Esophagus squamous epithelium (tissue), 5 donors: ENCODE data around the gene PDRG1. TPM values are rescaled to one million over a fixed set of nuclear protein-coding genes. Genes with fewer than 3 reads are reported as not detected.

Experiments
- DNase-seq: peaks from one replicate; lab custom pipeline; 2025; lab: John Stamatoyannopoulos, UW
- H3K27ac ChIP-seq, 4 donors: fragments of 200-600 bp; sonication (generic); one replicate each; pipeline ENCODE4 v1.5.1; 2016 to 2019; ENCODE audit warnings: mild to moderate bottlenecking in 1 of 4
- H3K27me3 ChIP-seq, 4 donors: fragments of 200-600 bp; sonication (generic); 1 replicate in 3 of 4; 2 replicates in 1 of 4; pipeline versions ENCODE4 v1.5.1 to v1.6.0; 2017 to 2021; ENCODE audit warnings: antibody characterized with exemption in 1 of 4
- H3K36me3 ChIP-seq, 3 donors: fragments of 200-600 bp; sonication (generic); one replicate each; pipeline ENCODE4 v1.5.1; 2016 to 2019
- H3K4me1 ChIP-seq, 3 donors: fragments of 200-600 bp; sonication (generic); one replicate each; pipeline ENCODE4 v1.5.1; 2017 to 2019
- H3K4me3 ChIP-seq, 4 donors: fragments of 200-600 bp; sonication (generic); 1 replicate in 3 of 4; 2 replicates in 1 of 4; pipeline ENCODE4 v1.5.1; 2016 to 2019; ENCODE audit warnings: mild to moderate bottlenecking in 2 of 4, moderate library complexity in 1 of 4
- H3K9me3 ChIP-seq, 3 donors: fragments of 200-600 bp; sonication (generic); one replicate each; pipeline ENCODE4 v1.5.1; 2016 to 2019
- POLR2A ChIP-seq, 4 donors: fragments of 450-650 bp; IDR thresholded peaks; one replicate each; pipeline ENCODE4 v1.6.1; 2017; ENCODE audit warnings: antibody characterized with exemption in 4 of 4, mild to moderate bottlenecking in 4 of 4, moderate library complexity in 3 of 4
- WGBS, 2 donors: methylation state at CpG; one replicate each; pipeline ENCODE4 v1.1.5; 2018; 5-methylcytosine and 5-hydroxymethylcytosine counted together
- intact Hi-C: fragments of 100-400 bp; cut with DNase I; formaldehyde crosslinking; loops from one replicate; pipeline ENCODE4 v1.15.0; 2022
- small RNA-seq, 4 donors: library from RNA; depleted of rRNA; stranded (forward); fragments of <200 nt; gene quantifications; one replicate each; pipeline ENCODE3, GENCODE V24; 2016
- total RNA-seq, 4 donors: library from RNA; depleted of rRNA; stranded (reverse); fragments of >200 nt; gene quantifications; one replicate each; pipeline ENCODE4 v1.1.0, GENCODE V29; 2016
- TF ChIP-seq, protein P1 (sequence below), 6 experiments: fragments of 450-650 bp in 4 of 6; fragments of 200-600 bp in 2 of 6; sonication (generic) in 2 of 6; IDR thresholded peaks; one replicate each; pipeline ENCODE4 v1.5.1; 2016 to 2019; ENCODE audit warnings: antibody characterized with exemption in 6 of 6, mild to moderate bottlenecking in 4 of 6, moderate library complexity in 4 of 6
- donor health status: DM: yes; HTN: yes; CAD: no.

Gene PDRG1
- total RNA-seq, 4 donors from 2014 or later = 6.6 to 14.8 (median 11.1) TPM

DNA sequence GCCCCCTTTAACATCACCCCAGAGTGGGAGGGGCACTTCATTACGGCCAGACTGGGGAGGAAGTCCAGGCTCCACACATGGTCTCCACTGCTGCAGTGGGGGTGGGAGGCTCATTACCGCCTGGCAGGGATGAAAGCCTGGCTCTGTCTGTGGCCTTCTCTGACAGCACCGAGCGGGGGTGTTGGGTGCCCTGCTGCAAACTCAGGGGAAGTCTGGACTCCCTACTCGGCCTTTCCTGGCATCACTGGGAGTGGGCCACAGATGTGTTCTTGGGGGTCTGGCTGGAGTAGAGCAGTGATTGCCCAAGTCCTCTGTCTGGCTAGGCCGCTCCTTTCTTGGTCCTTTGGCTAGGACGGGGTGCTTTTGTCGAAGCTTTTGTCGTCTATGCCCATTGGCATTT lies 54.3 kb downstream of the PDRG1 start:
- 71 to 94% methylated on average over 4 to 9 of the region's 9 CpGs for WGBS, 2 donors
- no peak for DNase-seq
- Histone ChIP-seq H3K9me3 (no peaks in the 10 kb centered on the region), H3K36me3 (no peaks in the 10 kb centered on the region), H3K4me3 (no peak overlapping the region), H3K4me1 (peaks cover 0 to 5% (median 0%) of the 10 kb centered on the region in 3 donors), H3K27me3 (no peaks in the 10 kb centered on the region), H3K27ac (no peak overlapping the region)
- intact Hi-C loops = no loop called here
- TF ChIP-seq, protein P1, sequence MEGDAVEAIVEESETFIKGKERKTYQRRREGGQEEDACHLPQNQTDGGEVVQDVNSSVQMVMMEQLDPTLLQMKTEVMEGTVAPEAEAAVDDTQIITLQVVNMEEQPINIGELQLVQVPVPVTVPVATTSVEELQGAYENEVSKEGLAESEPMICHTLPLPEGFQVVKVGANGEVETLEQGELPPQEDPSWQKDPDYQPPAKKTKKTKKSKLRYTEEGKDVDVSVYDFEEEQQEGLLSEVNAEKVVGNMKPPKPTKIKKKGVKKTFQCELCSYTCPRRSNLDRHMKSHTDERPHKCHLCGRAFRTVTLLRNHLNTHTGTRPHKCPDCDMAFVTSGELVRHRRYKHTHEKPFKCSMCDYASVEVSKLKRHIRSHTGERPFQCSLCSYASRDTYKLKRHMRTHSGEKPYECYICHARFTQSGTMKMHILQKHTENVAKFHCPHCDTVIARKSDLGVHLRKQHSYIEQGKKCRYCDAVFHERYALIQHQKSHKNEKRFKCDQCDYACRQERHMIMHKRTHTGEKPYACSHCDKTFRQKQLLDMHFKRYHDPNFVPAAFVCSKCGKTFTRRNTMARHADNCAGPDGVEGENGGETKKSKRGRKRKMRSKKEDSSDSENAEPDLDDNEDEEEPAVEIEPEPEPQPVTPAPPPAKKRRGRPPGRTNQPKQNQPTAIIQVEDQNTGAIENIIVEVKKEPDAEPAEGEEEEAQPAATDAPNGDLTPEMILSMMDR (IDR thresholded peaks at IDR 0.05) = no peak
- TF ChIP-seq POLR2A (IDR thresholded peaks at IDR 0.05) = no peak

DNA sequence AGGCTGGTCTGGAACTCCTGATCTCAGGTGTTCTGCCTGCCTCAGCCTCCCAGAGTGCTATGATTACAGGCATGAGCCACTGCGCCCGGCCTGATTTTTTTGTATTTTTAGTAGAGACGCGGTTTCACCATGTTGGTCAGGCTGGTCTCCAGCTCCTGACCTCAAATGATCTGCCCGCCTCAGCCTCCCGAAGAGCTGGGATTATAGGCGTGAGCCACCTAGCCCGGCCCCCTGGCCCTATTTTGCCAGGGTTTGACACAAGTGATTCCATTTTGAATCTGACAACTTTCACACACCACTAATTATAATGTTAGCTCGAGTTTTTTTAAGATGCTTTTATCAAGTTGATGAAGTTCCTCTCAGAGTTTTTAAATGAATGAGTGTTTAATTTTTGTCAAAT lies 55.8 kb downstream of the PDRG1 start:
- DNase-seq = no peak
- TF ChIP-seq POLR2A (IDR thresholded peaks at IDR 0.05) = no peak
- TF ChIP-seq, protein P1 (IDR thresholded peaks at IDR 0.05) = no peak
- Histone ChIP-seq H3K36me3 (no peaks in the 10 kb centered on the region), H3K27ac (peak overlapping the region in 1 of 4 donors; percentile 50), H3K9me3 (no peaks in the 10 kb centered on the region), H3K4me3 (no peak overlapping the region), H3K27me3 (no peaks in the 10 kb centered on the region), H3K4me1 (peaks cover 0 to 5% (median 0%) of the 10 kb centered on the region in 3 donors)
- 92 to 93% methylated on average over 9 of the region's 9 CpGs for WGBS, 2 donors
- intact Hi-C loops = no loop called here

DNA sequence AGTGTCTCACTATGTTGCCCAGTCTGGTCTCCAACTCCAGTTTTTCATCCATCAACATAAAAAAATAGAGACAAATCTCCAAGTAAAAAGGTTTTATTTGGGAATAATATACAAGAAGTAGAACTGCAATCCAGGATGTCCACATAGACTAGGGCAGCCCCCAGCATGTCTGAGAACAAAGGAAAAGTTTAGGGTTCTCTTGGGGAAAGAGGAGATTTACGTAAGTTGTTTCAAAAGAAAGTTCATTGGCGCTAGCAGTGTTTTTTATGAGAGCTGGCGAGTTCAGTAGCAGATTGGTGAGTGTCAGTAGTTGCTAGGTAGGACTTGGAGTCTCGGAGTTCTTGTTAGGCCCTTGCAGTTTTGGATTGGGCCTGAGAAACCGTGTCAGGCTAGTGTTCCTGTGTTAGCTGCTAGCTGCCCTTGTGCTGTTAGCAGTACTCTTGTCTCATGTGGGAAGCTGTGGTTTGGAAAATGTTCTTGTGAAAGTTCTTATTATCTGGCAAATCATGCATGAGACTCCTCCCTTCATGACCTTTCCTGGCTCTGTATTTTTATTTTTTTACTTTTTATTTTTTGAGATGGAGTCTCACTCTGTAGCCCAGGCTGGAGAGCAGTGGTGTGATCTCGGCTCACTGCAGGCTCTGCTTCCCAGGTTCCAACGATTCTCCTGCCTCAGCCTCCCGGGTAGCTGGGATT lies 56.7 kb downstream of the PDRG1 start:
- intact Hi-C loops = no loop called here
- 34 to 43% methylated on average over 8 of the region's 8 CpGs for WGBS, 2 donors
- H3K27me3 ChIP-seq = no peaks in the 10 kb centered on the region

More for the DNA sequence above, 56.7 kb downstream of the PDRG1 start:
- no peak overlapping the region for H3K4me3 ChIP-seq
- H3K36me3 ChIP-seq = no peaks in the 10 kb centered on the region
- peaks cover 0 to 5% (median 0%) of the 10 kb centered on the region in 3 donors for H3K4me1 ChIP-seq
- H3K9me3 ChIP-seq = no peaks in the 10 kb centered on the region
- TF ChIP-seq, protein P1 (IDR thresholded peaks at IDR 0.05) = no peak
- peak in 1 of 4 donors; percentile 15 for TF ChIP-seq POLR2A (IDR thresholded peaks at IDR 0.05)
- peak overlapping the region in 3 of 4 donors; percentile 43 to 53 (median 50) for H3K27ac ChIP-seq
- peak; percentile 5 for DNase-seq

Small RNA genes lying within 50 kb of the gene (small RNA-seq; reads per million reads assigned to genes)
- 0 to 0.30 (median 0.04) reads per million in 4 donors for gene RNU1-94P

Other genes with a start within 250 kb of the PDRG1 start
- gene BCL2L1, start 229.2 kb downstream of the PDRG1 start, total RNA-seq = 100 to 1,000 TPM in 1 of 4 donors, 10 to 100 TPM in 3; 65.4 to 105 (median 90.1) TPM
- gene TPX2, start 212.8 kb downstream of the PDRG1 start, total RNA-seq = 10 to 100 TPM; 11.4 to 47.1 (median 18.2) TPM
- gene MYLK2, start 132.7 kb downstream of the PDRG1 start, total RNA-seq = under 1 TPM in 1 of 4 donors, not detected in 3; 0.38 TPM
- gene FOXS1, start 106.4 kb downstream of the PDRG1 start, total RNA-seq = under 1 TPM in 2 of 4 donors, not detected in 2; 0.32 to 0.38 TPM
- under 1 TPM; 0.32 to 0.44 (median 0.38) TPM for gene DUSP15, start 81.5 kb downstream of the PDRG1 start, total RNA-seq
- under 1 TPM in 2 of 4 donors, not detected in 2; 0.09 to 0.38 TPM for gene TTLL9, start 81.4 kb downstream of the PDRG1 start, total RNA-seq
- gene XKR7, start 16.1 kb upstream of the PDRG1 start, total RNA-seq = not detected
- gene CCM2L, start 58.4 kb upstream of the PDRG1 start, total RNA-seq = 1 to 10 TPM in 3 of 4 donors, under 1 TPM in 1; 0.80 to 4.8 (median 3.1) TPM
- gene HCK, start 100.2 kb upstream of the PDRG1 start, total RNA-seq = 10 to 100 TPM in 2 of 4 donors, 1 to 10 TPM in 2; 3.0 to 16.9 (median 6.7) TPM
- gene TM9SF4, start 157.7 kb upstream of the PDRG1 start, total RNA-seq = 10 to 100 TPM; 28.5 to 36.3 (median 32.1) TPM